HEK293 (cell line): ENCODE measurements around the gene MOGAT3.

Experiments used
- CTCF ChIA-PET: fragments of 350-600 bp; formaldehyde crosslinking; extraction: SDS; loops from one replicate; lab custom pipeline; 2021; ENCODE audit warnings: antibody characterized with exemption; lab: Yijun Ruan, JAX
- POLR2A ChIA-PET: fragments of 300-600 bp; formaldehyde crosslinking; extraction: SDS; loops from one replicate; lab custom pipeline; 2020; ENCODE audit warnings: antibody characterized with exemption, inconsistent platforms; lab: Yijun Ruan, JAX
- H3K27ac ChIP-seq: fragments of 200-500 bp; sonication (Bioruptor generic); 2 replicates; pipeline ENCODE4 v1.5.1; 2014; ENCODE audit warnings: low read depth, low read length, control low read depth, inconsistent platforms; ENCODE audit errors: extremely low read depth
- H3K36me3 ChIP-seq, 2 experiments: fragments of 200-500 bp in 1 of 2; sonication (Bioruptor generic) in 1 of 2; 1 replicate in 1 of 2; 2 replicates in 1 of 2; pipeline ENCODE4 v1.5.1; 2014 to 2017; ENCODE audit warnings: inconsistent platforms in 2 of 2, low read length in 2 of 2; ENCODE audit not compliant: control insufficient read depth in 2 of 2, insufficient read depth in 1 of 2
- H3K4me1 ChIP-seq: fragments of 200-500 bp; sonication (Bioruptor generic); 2 replicates; pipeline ENCODE4 v1.5.1; 2014; ENCODE audit warnings: mild to moderate bottlenecking, low read length, inconsistent platforms; ENCODE audit not compliant: control insufficient read depth, insufficient read depth
- H3K4me3 ChIP-seq: 2 replicates; pipeline ENCODE4 v1.5.1; 2011; ENCODE audit warnings: low read depth, mild to moderate bottlenecking, control low read depth, low read length, moderate library complexity
- H3K9me3 ChIP-seq: fragments of 200-500 bp; sonication (Bioruptor generic); 2 replicates; pipeline ENCODE4 v1.5.1; 2014; ENCODE audit warnings: low read depth, low read length, inconsistent platforms; ENCODE audit not compliant: control insufficient read depth, insufficient read depth
- OSR2 ChIP-seq: fragments of 450-650 bp; formaldehyde crosslinking; IDR thresholded peaks from 2 replicates; pipeline ENCODE4 v1.5.1; 2016; ENCODE audit warnings: missing biosample characterization, missing genetic modification characterization
- REPIN1 ChIP-seq: fragments of 450-650 bp; formaldehyde crosslinking; IDR thresholded peaks from 2 replicates; pipeline ENCODE4 v1.5.1; 2017; ENCODE audit warnings: missing biosample characterization, missing genetic modification characterization, low read depth
- ZFHX2 ChIP-seq: fragments of 450-650 bp; formaldehyde crosslinking; conservative IDR thresholded peaks from 2 replicates; pipeline ENCODE4 v1.5.1; 2016; ENCODE audit warnings: missing biosample characterization, missing genetic modification characterization
- ZNF391 ChIP-seq: fragments of 450-650 bp; formaldehyde crosslinking; IDR thresholded peaks from 2 replicates; pipeline ENCODE4 v1.5.1; 2016; ENCODE audit warnings: low read depth, missing biosample characterization, missing genetic modification characterization, borderline replicate concordance
- ZNF560 ChIP-seq: fragments of 450-650 bp; formaldehyde crosslinking; IDR thresholded peaks from 2 replicates; pipeline ENCODE4 v1.5.1; 2017; ENCODE audit warnings: missing biosample characterization, missing genetic modification characterization, borderline replicate concordance
- ZNF561 ChIP-seq: fragments of 450-650 bp; IDR thresholded peaks from 2 replicates; pipeline ENCODE4 v1.5.1; 2018; ENCODE audit warnings: missing biosample characterization, missing genetic modification characterization, borderline replicate concordance
- ZNF76 ChIP-seq: fragments of 450-650 bp; formaldehyde crosslinking; IDR thresholded peaks from 2 replicates; pipeline ENCODE4; 2016; ENCODE audit warnings: low read depth, missing biosample characterization, missing genetic modification characterization, borderline replicate concordance
- TF ChIP-seq, protein P1 (sequence below): fragments of 450-650 bp; formaldehyde crosslinking; conservative IDR thresholded peaks from 2 replicates; pipeline ENCODE4 v1.5.1; 2016; ENCODE audit warnings: low read depth, missing biosample characterization, missing genetic modification characterization
- TF ChIP-seq, protein P2 (sequence below): fragments of 450-650 bp; formaldehyde crosslinking; conservative IDR thresholded peaks from 2 replicates; pipeline ENCODE4 v1.5.1; 2016; ENCODE audit warnings: low read depth, missing biosample characterization, missing genetic modification characterization
- TF ChIP-seq, protein P3 (sequence below): fragments of 450-650 bp; formaldehyde crosslinking; IDR thresholded peaks from 2 replicates; pipeline ENCODE4 v1.5.1; 2016; ENCODE audit warnings: missing biosample characterization, missing genetic modification characterization, borderline replicate concordance
- TF ChIP-seq, protein P4 (sequence below): fragments of 450-650 bp; IDR thresholded peaks from 2 replicates; pipeline ENCODE4 v1.5.1; 2018; ENCODE audit warnings: missing biosample characterization, missing genetic modification characterization
- TF ChIP-seq, protein P5 (sequence below): fragments of 450-650 bp; formaldehyde crosslinking; IDR thresholded peaks from 2 replicates; pipeline ENCODE4 v1.5.1; 2016; ENCODE audit warnings: missing biosample characterization, missing genetic modification characterization
- TF ChIP-seq, protein P6 (sequence below): fragments of 450-650 bp; formaldehyde crosslinking; IDR thresholded peaks from 2 replicates; pipeline ENCODE4; 2016; ENCODE audit warnings: missing biosample characterization, missing genetic modification characterization

The MOGAT3 gene

GRCh38 chr7:101217388-101218235, 16.8 kb upstream of the MOGAT3 start, which contains the start of the genes PLOD3 and ZNHIT1:
Gene PLOD3 (minus strand): TSS chr7:101217581. CDS start chr7:101217274, 307 bp downstream.
Gene ZNHIT1 (plus strand): TSS chr7:101218165. CDS start chr7:101218196, 31 bp downstream.
- Histone ChIP-seq H3K27ac (peak within 1 kb of the TSS; percentile 65), H3K36me3 (peaks cover 3 to 12% of the 10 kb centered on the region in 2 experiments; a peak in 2 of 3 replicates), H3K4me1 (0 out of 2 replicates have a peak, but pooled peaks cover 3% of the 10 kb centered on the region), H3K9me3 (no peaks in the 10 kb centered on the region), H3K4me3 (peak within 1 kb of the TSS; percentile 59)
- ChIA-PET POLR2A (interaction anchor here (0.5 to 2.7 kb wide), 23 partner anchors 9 to 631 kb away, joined by 3 to 23 read pairs (median 4); partner anchors contain the start of genes CLDN15, FBXO24, FIS1 and IFT22), CTCF (interaction anchor here (0.6 to 1.9 kb wide), 11 partner anchors 9 to 146 kb away, joined by 3 to 21 read pairs (median 4); partner anchors contain the start of gene FIS1)
- TF ChIP-seq ZNF561 = 0 out of 2 replicates have a peak, but pooled peaks have one; percentile 56
- peak; percentile 77 for TF ChIP-seq ZFHX2 (tag by site-specific recombination)
- TF ChIP-seq REPIN1 (tag by site-specific recombination) = no peak
- TF ChIP-seq, protein P1, sequence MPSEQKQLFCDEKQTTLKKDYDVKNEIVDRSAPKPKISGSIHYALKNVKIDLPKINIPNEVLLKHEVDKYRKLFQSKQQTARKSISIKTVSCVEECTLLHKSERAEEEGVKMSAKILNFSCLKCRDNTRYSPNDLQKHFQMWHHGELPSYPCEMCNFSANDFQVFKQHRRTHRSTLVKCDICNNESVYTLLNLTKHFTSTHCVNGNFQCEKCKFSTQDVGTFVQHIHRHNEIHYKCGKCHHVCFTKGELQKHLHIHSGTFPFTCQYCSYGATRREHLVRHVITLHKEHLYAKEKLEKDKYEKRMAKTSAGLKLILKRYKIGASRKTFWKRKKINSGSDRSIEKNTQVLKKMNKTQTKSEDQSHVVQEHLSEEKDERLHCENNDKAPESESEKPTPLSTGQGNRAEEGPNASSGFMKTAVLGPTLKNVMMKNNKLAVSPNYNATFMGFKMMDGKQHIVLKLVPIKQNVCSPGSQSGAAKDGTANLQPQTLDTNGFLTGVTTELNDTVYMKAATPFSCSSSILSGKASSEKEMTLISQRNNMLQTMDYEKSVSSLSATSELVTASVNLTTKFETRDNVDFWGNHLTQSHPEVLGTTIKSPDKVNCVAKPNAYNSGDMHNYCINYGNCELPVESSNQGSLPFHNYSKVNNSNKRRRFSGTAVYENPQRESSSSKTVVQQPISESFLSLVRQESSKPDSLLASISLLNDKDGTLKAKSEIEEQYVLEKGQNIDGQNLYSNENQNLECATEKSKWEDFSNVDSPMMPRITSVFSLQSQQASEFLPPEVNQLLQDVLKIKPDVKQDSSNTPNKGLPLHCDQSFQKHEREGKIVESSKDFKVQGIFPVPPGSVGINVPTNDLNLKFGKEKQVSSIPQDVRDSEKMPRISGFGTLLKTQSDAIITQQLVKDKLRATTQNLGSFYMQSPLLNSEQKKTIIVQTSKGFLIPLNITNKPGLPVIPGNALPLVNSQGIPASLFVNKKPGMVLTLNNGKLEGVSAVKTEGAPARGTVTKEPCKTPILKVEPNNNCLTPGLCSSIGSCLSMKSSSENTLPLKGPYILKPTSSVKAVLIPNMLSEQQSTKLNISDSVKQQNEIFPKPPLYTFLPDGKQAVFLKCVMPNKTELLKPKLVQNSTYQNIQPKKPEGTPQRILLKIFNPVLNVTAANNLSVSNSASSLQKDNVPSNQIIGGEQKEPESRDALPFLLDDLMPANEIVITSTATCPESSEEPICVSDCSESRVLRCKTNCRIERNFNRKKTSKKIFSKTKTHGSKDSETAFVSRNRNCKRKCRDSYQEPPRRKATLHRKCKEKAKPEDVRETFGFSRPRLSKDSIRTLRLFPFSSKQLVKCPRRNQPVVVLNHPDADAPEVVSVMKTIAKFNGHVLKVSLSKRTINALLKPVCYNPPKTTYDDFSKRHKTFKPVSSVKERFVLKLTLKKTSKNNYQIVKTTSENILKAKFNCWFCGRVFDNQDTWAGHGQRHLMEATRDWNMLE (tag by site-specific recombination) = 0 out of 2 replicates have a peak, but pooled peaks have one; percentile 26
- TF ChIP-seq OSR2 (tag by site-specific recombination) = 0 out of 2 replicates have a peak, but pooled peaks have one; percentile 8
- TF ChIP-seq, protein P2, sequence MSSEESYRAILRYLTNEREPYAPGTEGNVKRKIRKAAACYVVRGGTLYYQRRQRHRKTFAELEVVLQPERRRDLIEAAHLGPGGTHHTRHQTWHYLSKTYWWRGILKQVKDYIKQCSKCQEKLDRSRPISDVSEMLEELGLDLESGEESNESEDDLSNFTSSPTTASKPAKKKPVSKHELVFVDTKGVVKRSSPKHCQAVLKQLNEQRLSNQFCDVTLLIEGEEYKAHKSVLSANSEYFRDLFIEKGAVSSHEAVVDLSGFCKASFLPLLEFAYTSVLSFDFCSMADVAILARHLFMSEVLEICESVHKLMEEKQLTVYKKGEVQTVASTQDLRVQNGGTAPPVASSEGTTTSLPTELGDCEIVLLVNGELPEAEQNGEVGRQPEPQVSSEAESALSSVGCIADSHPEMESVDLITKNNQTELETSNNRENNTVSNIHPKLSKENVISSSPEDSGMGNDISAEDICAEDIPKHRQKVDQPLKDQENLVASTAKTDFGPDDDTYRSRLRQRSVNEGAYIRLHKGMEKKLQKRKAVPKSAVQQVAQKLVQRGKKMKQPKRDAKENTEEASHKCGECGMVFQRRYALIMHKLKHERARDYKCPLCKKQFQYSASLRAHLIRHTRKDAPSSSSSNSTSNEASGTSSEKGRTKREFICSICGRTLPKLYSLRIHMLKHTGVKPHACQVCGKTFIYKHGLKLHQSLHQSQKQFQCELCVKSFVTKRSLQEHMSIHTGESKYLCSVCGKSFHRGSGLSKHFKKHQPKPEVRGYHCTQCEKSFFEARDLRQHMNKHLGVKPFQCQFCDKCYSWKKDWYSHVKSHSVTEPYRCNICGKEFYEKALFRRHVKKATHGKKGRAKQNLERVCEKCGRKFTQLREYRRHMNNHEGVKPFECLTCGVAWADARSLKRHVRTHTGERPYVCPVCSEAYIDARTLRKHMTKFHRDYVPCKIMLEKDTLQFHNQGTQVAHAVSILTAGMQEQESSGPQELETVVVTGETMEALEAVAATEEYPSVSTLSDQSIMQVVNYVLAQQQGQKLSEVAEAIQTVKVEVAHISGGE (tag by site-specific recombination) = peak; percentile 88
- TF ChIP-seq ZNF76 (tag by site-specific recombination) = peak; percentile 80; the same call in 1 of the 2 replicates
- TF ChIP-seq, protein P3, sequence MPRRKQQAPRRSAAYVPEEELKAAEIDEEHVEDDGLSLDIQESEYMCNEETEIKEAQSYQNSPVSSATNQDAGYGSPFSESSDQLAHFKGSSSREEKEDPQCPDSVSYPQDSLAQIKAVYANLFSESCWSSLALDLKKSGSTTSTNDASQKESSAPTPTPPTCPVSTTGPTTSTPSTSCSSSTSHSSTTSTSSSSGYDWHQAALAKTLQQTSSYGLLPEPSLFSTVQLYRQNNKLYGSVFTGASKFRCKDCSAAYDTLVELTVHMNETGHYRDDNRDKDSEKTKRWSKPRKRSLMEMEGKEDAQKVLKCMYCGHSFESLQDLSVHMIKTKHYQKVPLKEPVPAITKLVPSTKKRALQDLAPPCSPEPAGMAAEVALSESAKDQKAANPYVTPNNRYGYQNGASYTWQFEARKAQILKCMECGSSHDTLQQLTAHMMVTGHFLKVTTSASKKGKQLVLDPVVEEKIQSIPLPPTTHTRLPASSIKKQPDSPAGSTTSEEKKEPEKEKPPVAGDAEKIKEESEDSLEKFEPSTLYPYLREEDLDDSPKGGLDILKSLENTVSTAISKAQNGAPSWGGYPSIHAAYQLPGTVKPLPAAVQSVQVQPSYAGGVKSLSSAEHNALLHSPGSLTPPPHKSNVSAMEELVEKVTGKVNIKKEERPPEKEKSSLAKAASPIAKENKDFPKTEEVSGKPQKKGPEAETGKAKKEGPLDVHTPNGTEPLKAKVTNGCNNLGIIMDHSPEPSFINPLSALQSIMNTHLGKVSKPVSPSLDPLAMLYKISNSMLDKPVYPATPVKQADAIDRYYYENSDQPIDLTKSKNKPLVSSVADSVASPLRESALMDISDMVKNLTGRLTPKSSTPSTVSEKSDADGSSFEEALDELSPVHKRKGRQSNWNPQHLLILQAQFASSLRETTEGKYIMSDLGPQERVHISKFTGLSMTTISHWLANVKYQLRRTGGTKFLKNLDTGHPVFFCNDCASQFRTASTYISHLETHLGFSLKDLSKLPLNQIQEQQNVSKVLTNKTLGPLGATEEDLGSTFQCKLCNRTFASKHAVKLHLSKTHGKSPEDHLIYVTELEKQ (tag by site-specific recombination) = no peak
- no peak for TF ChIP-seq ZNF391 (tag by site-specific recombination)
- no peak for TF ChIP-seq ZNF560
- TF ChIP-seq, protein P4, sequence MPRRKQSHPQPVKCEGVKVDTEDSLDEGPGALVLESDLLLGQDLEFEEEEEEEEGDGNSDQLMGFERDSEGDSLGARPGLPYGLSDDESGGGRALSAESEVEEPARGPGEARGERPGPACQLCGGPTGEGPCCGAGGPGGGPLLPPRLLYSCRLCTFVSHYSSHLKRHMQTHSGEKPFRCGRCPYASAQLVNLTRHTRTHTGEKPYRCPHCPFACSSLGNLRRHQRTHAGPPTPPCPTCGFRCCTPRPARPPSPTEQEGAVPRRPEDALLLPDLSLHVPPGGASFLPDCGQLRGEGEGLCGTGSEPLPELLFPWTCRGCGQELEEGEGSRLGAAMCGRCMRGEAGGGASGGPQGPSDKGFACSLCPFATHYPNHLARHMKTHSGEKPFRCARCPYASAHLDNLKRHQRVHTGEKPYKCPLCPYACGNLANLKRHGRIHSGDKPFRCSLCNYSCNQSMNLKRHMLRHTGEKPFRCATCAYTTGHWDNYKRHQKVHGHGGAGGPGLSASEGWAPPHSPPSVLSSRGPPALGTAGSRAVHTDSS (tag by site-specific recombination) = no peak
- TF ChIP-seq, protein P5, sequence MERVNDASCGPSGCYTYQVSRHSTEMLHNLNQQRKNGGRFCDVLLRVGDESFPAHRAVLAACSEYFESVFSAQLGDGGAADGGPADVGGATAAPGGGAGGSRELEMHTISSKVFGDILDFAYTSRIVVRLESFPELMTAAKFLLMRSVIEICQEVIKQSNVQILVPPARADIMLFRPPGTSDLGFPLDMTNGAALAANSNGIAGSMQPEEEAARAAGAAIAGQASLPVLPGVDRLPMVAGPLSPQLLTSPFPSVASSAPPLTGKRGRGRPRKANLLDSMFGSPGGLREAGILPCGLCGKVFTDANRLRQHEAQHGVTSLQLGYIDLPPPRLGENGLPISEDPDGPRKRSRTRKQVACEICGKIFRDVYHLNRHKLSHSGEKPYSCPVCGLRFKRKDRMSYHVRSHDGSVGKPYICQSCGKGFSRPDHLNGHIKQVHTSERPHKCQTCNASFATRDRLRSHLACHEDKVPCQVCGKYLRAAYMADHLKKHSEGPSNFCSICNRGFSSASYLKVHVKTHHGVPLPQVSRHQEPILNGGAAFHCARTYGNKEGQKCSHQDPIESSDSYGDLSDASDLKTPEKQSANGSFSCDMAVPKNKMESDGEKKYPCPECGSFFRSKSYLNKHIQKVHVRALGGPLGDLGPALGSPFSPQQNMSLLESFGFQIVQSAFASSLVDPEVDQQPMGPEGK (tag by site-specific recombination) = peak; percentile 79
- TF ChIP-seq, protein P6, sequence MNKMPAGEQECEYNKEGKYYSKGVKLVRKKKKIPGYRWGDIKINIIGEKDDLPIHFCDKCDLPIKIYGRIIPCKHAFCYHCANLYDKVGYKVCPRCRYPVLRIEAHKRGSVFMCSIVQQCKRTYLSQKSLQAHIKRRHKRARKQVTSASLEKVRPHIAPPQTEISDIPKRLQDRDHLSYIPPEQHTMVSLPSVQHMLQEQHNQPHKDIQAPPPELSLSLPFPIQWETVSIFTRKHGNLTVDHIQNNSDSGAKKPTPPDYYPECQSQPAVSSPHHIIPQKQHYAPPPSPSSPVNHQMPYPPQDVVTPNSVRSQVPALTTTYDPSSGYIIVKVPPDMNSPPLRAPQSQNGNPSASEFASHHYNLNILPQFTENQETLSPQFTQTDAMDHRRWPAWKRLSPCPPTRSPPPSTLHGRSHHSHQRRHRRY (tag by site-specific recombination) = no peak
